IPS-20b (cell line): Measurements from ENCODE around the gene MEGF11.
A peak's percentile ranks its signal among the peaks of the same experiment; 100 is the strongest.

Experiments used
- H3K27ac ChIP-seq: one replicate; pipeline ENCODE4 v1.5.1; 2013; ENCODE audit warnings: low read length
- H3K27me3 ChIP-seq: 2 replicates; pipeline ENCODE4 v1.6.1; 2013; ENCODE audit warnings: mild to moderate bottlenecking, low read length, inconsistent platforms; ENCODE audit not compliant: insufficient read depth
- H3K36me3 ChIP-seq: 2 replicates; pipeline ENCODE4 v1.6.1; 2013; ENCODE audit warnings: low read depth, mild to moderate bottlenecking, inconsistent platforms, low read length, moderate library complexity; ENCODE audit not compliant: insufficient read depth
- H3K4me1 ChIP-seq: 2 replicates; pipeline ENCODE4 v1.6.1; 2013; ENCODE audit warnings: mild to moderate bottlenecking, control low read depth, inconsistent platforms, low read length, moderate library complexity; ENCODE audit not compliant: insufficient read depth
- H3K4me3 ChIP-seq: 2 replicates; pipeline ENCODE4 v1.5.1; 2013; ENCODE audit warnings: mild to moderate bottlenecking, low read length, inconsistent platforms
- H3K9ac ChIP-seq: 2 replicates; pipeline ENCODE4 v1.6.1; 2013; ENCODE audit warnings: low read depth, mild to moderate bottlenecking, inconsistent platforms, low read length, moderate library complexity
- H3K9me3 ChIP-seq: 2 replicates; pipeline ENCODE4 v1.6.1; 2013; ENCODE audit warnings: mild to moderate bottlenecking, low read depth, low read length, inconsistent platforms; ENCODE audit not compliant: insufficient read depth

MEGF11 gene

GRCh38 chr15:66196602-66197001 lies 56.9 kb downstream of the MEGF11 start:
- H3K27ac ChIP-seq: no peak overlapping the region
- H3K27me3 ChIP-seq: no peaks in the 10 kb centered on the region
- H3K4me3 ChIP-seq: no peak overlapping the region
- H3K36me3 ChIP-seq: no peaks in the 10 kb centered on the region
- no peaks in the 10 kb centered on the region for H3K9me3 ChIP-seq
- H3K4me1 ChIP-seq: no peaks in the 10 kb centered on the region
- H3K9ac ChIP-seq: no peak overlapping the region

- H3K9ac ChIP-seq: no peak overlapping the region
Measured at GRCh38 chr15:66195621-66196230, 57.8 kb downstream of the MEGF11 start.

GRCh38 chr15:66193066-66193465 lies 60.5 kb downstream of the MEGF11 start:
- H3K9ac ChIP-seq: no peak overlapping the region
- H3K9me3 ChIP-seq: no peaks in the 10 kb centered on the region
- no peaks in the 10 kb centered on the region for H3K36me3 ChIP-seq
- H3K27me3 ChIP-seq: no peaks in the 10 kb centered on the region
- H3K27ac ChIP-seq: no peak overlapping the region
- no peak overlapping the region for H3K4me3 ChIP-seq
- no peaks in the 10 kb centered on the region; the same call in 1 of the 2 replicates for H3K4me1 ChIP-seq

More at GRCh38 chr15:66195621-66196230, 57.8 kb downstream of the MEGF11 start:
- no peaks in the 10 kb centered on the region for H3K36me3 ChIP-seq
- no peaks in the 10 kb centered on the region for H3K4me1 ChIP-seq
- no peak overlapping the region for H3K27ac ChIP-seq
- H3K4me3 ChIP-seq: no peak overlapping the region
- H3K9me3 ChIP-seq: no peaks in the 10 kb centered on the region
- H3K27me3 ChIP-seq: no peaks in the 10 kb centered on the region

GRCh38 chr15:66190746-66191145 lies 62.8 kb downstream of the MEGF11 start:
- H3K36me3 ChIP-seq: no peaks in the 10 kb centered on the region

GRCh38 chr15:66189291-66189690 lies 64.3 kb downstream of the MEGF11 start:
- H3K27ac ChIP-seq: no peak overlapping the region
- H3K36me3 ChIP-seq: no peaks in the 10 kb centered on the region
- peaks cover 9% of the 10 kb centered on the region; the same call in 1 of the 2 replicates for H3K4me1 ChIP-seq
- no peak overlapping the region for H3K4me3 ChIP-seq
- H3K27me3 ChIP-seq: no peaks in the 10 kb centered on the region
- no peaks in the 10 kb centered on the region for H3K9me3 ChIP-seq
- H3K9ac ChIP-seq: no peak overlapping the region

More at GRCh38 chr15:66190746-66191145, 62.8 kb downstream of the MEGF11 start:
- Histone ChIP-seq H3K4me1 (no peaks in the 10 kb centered on the region; the same call in 1 of the 2 replicates), H3K9ac (no peak overlapping the region), H3K4me3 (no peak overlapping the region), H3K27ac (no peak overlapping the region), H3K27me3 (no peaks in the 10 kb centered on the region), H3K9me3 (no peaks in the 10 kb centered on the region)

- Histone ChIP-seq H3K4me1 (peaks cover 11% of the 10 kb centered on the region; the same call in 1 of the 2 replicates), H3K9me3 (no peaks in the 10 kb centered on the region), H3K9ac (no peak overlapping the region), H3K27me3 (no peaks in the 10 kb centered on the region), H3K4me3 (no peak overlapping the region), H3K36me3 (no peaks in the 10 kb centered on the region), H3K27ac (no peak overlapping the region)
Measured at GRCh38 chr15:66188464-66188863, 65.1 kb downstream of the MEGF11 start.

- H3K27me3 ChIP-seq: no peaks in the 10 kb centered on the region
- H3K4me1 ChIP-seq: peaks cover 16% of the 10 kb centered on the region; the same call in 1 of the 2 replicates
- H3K9me3 ChIP-seq: no peaks in the 10 kb centered on the region
- H3K9ac ChIP-seq: no peak overlapping the region
- no peaks in the 10 kb centered on the region for H3K36me3 ChIP-seq
- H3K27ac ChIP-seq: no peak overlapping the region
- H3K4me3 ChIP-seq: no peak overlapping the region
Measured at GRCh38 chr15:66187271-66187670, 66.3 kb downstream of the MEGF11 start.

- Histone ChIP-seq H3K9me3 (no peaks in the 10 kb centered on the region), H3K9ac (no peak overlapping the region), H3K27ac (no peak overlapping the region), H3K4me3 (no peak overlapping the region), H3K27me3 (no peaks in the 10 kb centered on the region), H3K36me3 (no peaks in the 10 kb centered on the region), H3K4me1 (peaks cover 26% of the 10 kb centered on the region)
Measured at GRCh38 chr15:66186049-66186825, 67.3 kb downstream of the MEGF11 start.

- H3K9ac ChIP-seq: no peak overlapping the region; the same call in 1 of the 2 replicates
- no peak overlapping the region for H3K4me3 ChIP-seq
- H3K36me3 ChIP-seq: no peaks in the 10 kb centered on the region
- H3K9me3 ChIP-seq: no peaks in the 10 kb centered on the region
- H3K27me3 ChIP-seq: no peaks in the 10 kb centered on the region
- H3K4me1 ChIP-seq: peaks cover 34% of the 10 kb centered on the region
- no peak overlapping the region for H3K27ac ChIP-seq
Measured at GRCh38 chr15:66184936-66185790, 68.4 kb downstream of the MEGF11 start.

GRCh38 chr15:66184492-66184891 lies 69.1 kb downstream of the MEGF11 start:
- Histone ChIP-seq H3K4me3 (no peak overlapping the region), H3K27me3 (no peaks in the 10 kb centered on the region), H3K27ac (no peak overlapping the region), H3K36me3 (no peaks in the 10 kb centered on the region), H3K4me1 (peaks cover 39% of the 10 kb centered on the region), H3K9ac (no peak overlapping the region; the same call in 1 of the 2 replicates), H3K9me3 (no peaks in the 10 kb centered on the region)

- H3K4me1 ChIP-seq: peaks cover 51% of the 10 kb centered on the region
- peak overlapping the region; percentile 25; the same call in 1 of the 2 replicates for H3K9ac ChIP-seq
Measured at GRCh38 chr15:66180531-66181097, 72.9 kb downstream of the MEGF11 start.

More at GRCh38 chr15:66180531-66181097, 72.9 kb downstream of the MEGF11 start:
- peak overlapping the region; percentile 36; the same call in 1 of the 2 replicates for H3K4me3 ChIP-seq
- H3K27me3 ChIP-seq: no peaks in the 10 kb centered on the region
- H3K36me3 ChIP-seq: no peaks in the 10 kb centered on the region
- H3K27ac ChIP-seq: peak overlapping the region; percentile 19
- no peaks in the 10 kb centered on the region for H3K9me3 ChIP-seq
